Skeletal muscle cell (primary cell): ENCODE measurements around the gene PRG3.
"Not testable (repeated sequence)": the region's sequence is repeated elsewhere in the genome, so short reads cannot be mapped to it uniquely, and the experiment has no call there.

ENCODE experiments used
- DNase-seq: peaks from one replicate; pipeline ENCODE4 v3.0.0-alpha.2; 2010; ENCODE audit warnings: low read depth
- H3K4me3 ChIP-seq: 2 replicates; pipeline ENCODE4 v1.5.1; 2011; ENCODE audit warnings: low read depth, mild to moderate bottlenecking, control low read depth, low read length, moderate library complexity

PRG3 gene

GRCh38 chr11:57364851-57365660 lies 15.9 kb downstream of the PRG3 start:
- H3K4me3 ChIP-seq = no peak overlapping the region
- DNase-seq = no peak

GRCh38 chr11:57363131-57364080 lies 17.5 kb downstream of the PRG3 start:
- H3K4me3 ChIP-seq = no peak overlapping the region
- DNase-seq = no peak

GRCh38 chr11:57361926-57362325 lies 19.0 kb downstream of the PRG3 start:
- DNase-seq = no peak
- no peak overlapping the region for H3K4me3 ChIP-seq

DNA sequence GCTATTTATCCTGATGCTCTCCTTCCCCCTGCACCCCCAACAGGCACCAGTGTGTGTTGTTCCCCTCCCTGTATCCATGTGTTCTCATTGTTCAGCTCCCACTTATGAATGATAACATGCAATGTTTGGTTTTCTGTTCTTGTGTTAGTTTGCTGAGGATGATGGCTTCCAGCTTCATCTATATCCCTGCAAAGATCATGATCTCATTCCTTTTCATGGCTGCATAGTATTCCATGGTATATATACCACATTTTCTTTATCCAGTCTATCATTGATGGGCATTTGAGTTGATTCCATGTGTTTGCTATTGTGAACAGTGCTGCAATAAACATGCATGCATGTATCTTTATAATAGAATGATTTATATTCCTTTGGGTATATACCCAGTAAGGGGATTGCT lies 19.5 kb downstream of the PRG3 start:
- not testable (repeated sequence) for H3K4me3 ChIP-seq, DNase-seq

GRCh38 chr11:57360991-57361390 lies 20.0 kb downstream of the PRG3 start:
- no peak for DNase-seq

DNA sequence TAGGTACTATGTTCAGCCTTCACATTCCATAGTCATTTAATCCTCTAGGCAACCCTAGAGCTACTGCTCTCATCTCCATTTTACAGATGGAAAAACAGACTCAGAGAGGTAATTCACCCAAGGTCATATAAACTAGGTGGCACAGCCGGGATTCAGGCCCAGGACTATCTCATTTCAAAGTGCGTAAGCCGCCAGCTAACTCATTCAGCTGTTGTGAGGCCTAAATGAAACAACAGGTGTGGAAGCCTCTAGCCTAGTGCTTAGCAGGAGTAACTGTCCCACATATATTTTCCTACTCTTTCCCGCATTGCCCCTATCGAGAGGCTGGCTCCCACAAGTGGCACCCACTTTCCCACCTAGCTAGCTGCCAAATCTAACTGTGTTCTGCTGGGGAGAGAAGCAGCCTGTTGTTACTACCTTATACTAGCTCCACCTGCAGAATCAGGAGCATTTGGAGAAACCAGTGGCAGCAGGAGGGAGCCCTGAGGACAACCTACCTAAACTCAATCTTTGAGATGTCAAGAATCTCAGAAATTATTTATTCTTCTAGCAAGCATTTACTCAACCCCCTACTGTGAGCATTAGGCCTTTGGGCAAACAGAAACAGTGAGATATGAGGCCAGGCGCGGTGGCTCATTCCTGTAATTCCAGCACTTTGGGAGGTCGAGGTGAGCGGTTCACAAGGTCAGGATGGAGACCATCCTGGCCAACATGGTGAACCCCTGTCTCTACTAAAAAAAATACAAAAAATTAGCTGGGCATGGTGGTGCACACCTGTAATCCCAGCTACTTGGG lies 20.9 kb downstream of the PRG3 start:
- no peak for DNase-seq
- no peak overlapping the region for H3K4me3 ChIP-seq

More at GRCh38 chr11:57360991-57361390, 20.0 kb downstream of the PRG3 start:
- H3K4me3 ChIP-seq = no peak overlapping the region

DNA sequence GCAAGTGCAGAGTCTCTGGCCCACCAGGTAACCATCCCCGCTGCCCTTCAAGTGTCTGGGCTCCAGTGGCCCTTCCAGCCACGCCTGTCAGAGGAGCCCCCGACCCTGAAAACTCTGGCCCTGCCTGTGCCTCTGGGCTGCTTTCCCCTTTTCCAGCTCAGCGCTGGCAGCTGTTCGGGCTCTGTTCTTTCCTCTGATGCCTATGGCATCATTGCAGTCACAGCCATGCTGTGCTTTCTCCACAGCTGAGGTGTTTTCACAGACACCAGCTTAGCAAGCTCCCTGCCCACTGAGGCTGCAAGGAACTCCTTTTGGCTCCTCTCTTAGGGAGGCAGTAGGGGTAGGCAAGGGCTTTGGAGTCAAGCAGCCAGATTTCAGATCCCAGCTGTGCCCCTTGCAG lies 21.6 kb downstream of the PRG3 start:
- no peak overlapping the region for H3K4me3 ChIP-seq
- DNase-seq = no peak

- no peak overlapping the region for H3K4me3 ChIP-seq
- no peak for DNase-seq
Observed at GRCh38 chr11:57358991-57359390, 22.0 kb downstream of the PRG3 start.

GRCh38 chr11:57358543-57358961 lies 22.4 kb downstream of the PRG3 start:
- DNase-seq = no peak

DNA sequence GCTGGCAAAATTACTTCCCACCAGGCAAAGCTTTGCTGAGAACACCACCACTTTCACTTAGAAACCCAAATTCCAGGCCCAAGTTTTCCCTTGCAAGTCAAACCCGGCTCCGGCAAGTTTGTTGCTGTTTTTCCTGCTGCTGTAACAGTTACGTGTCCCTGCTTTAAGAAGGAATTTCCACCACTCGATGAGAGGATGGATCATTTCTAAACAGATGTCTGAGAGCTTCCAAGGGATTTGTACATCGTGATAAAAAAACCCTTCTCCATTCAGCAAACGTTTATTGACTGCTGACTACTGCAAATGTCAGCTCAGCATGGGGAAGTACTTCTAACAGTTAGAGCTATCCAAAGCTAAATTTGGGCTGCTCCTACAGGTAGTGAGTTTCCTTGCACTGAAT lies 23.1 kb downstream of the PRG3 start:
- H3K4me3 ChIP-seq = no peak overlapping the region
- DNase-seq = no peak

More at GRCh38 chr11:57358543-57358961, 22.4 kb downstream of the PRG3 start:
- H3K4me3 ChIP-seq = no peak overlapping the region

GRCh38 chr11:57357310-57357709 lies 23.6 kb downstream of the PRG3 start:
- H3K4me3 ChIP-seq = no peak overlapping the region
- no peak for DNase-seq

DNA sequence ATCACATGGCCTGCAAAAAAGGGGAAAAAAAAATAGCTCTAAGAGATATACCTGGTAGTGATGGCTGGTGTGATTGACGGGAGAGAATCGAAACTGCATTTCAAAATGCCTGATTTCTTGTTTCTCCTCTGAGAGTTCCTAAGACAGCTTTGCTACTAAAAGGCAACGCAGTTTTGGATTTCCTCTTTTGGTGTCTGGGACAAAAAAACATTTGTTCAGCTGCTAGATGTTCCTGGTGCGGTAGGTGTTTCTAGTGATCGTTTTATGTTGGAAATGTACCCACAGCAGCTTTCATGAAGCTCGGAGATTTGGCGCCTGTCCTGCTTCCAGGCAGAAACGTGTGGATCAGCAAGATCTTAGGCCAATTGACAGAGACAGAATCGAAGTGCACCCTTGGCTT lies 24.7 kb downstream of the PRG3 start:
- no peak overlapping the region for H3K4me3 ChIP-seq
- DNase-seq = no peak

GRCh38 chr11:57354699-57355098 lies 26.3 kb downstream of the PRG3 start:
- no peak for DNase-seq
- H3K4me3 ChIP-seq = no peak overlapping the region

GRCh38 chr11:57353852-57354251 lies 27.1 kb downstream of the PRG3 start:
- no peak for DNase-seq
- no peak overlapping the region for H3K4me3 ChIP-seq

DNA sequence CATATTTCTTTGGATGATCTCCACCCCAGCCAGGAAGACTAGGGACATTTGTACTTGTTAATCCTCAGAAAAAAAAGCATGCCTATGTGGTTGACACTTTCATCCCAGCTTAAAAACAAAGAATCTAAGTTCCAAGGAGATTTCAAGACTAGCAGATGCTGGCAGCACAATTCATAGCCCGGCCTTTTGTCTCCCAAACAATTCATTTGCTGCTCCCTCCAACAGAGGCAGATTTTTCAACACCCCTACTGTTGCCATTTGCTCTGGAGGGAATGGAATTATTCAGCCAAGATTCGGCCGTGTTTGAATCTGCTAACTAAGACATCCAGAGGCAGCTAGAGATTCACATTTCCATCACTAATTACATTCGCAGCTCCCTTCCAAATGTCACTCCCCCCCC lies 27.5 kb downstream of the PRG3 start:
- no peak for DNase-seq
- no peak overlapping the region for H3K4me3 ChIP-seq

DNA sequence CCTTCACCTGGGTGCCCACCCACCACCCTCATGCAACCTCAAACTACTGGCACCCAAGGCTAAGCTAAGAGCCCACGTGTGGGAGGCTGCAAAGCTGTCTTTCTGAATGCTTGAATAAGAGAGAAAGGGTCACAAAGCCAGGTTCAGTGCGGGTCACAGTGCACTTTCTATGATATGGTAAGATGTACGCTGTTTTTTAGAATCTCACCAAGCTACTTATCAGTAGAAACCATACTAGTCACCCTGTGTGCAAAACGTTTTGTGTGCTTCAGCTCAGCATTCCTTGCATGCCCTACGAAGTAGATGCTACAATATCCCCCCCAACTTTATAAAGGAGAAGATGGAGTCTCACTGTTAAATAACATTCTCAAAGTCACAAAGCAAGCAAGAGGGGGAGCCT lies 27.9 kb downstream of the PRG3 start:
- DNase-seq = no peak
- H3K4me3 ChIP-seq = no peak overlapping the region

DNA sequence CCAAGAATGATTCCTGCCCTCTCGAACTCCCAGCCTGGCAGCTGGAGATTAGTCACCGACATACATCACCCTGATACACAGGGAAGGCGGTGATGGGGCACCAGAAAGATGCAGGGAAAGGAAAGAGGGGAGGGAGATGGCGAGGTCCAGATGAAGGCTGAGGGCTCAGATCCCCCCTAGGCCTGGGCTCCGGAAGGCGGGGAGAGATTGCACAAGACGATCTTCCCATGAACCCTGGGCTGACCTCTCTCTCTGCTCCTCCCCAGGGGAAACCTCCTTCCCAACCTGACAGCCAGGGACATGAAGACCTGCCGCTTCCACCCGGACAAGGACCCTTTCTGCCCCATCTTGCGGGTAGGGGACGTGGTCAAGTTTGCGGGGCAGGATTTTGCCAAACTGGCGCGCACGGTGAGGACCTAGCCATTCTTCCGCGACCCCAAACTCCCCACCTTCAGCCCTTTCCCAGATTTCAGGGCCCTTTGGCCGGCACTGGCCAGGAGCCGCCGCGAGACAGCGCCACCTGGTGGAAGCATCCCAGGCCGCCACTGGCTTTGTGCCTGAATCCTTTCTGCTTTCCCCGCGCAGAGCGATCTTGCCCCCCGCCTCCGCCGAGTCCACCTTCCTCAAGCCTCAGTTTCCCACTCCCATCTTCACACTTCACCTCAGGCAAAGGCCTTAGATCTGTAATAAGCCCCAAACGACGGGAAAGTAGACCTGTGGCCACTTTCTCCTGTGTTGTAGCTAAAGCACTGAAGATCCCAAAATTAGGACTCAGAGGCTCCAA lies 31.3 kb downstream of the PRG3 start:
- H3K4me3 ChIP-seq = no peak overlapping the region
- DNase-seq = no peak

DNA sequence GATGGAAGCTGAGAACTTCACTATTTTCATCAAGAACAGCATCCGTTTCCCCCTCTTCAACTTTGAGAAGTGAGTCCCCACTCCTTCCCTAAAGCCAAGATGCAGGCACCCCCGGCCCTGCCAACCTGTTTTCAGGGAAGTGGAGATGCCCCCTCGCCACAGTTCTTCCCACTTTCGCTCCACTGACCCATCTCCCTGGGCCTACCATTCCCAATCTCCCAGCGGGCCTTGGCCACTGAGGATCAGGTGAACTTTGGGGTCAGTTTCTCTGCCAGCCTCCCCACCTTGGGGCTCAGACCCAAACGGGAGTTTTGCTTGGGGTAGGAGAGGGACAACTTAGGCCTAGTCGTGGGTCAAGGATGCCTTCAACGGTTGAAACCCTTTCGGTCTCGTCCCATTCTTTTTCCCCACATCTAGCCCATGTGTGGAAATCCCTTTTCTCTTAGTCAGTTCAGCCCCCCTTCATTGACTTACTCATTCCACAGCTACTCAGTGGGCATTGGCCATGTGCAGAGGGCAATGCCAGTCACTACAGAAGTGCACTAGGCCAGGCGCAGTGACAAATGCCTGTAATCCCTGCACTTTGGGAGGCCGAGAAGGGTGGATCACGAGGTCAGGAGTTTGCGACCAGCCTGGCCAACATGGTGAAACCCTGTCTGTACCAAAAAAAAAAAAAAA lies 32.2 kb downstream of the PRG3 start:
- no peak for DNase-seq
- H3K4me3 ChIP-seq = no peak overlapping the region
